HEK293T (cell line): ENCODE results near the gene MYH7.

Source experiments
- CTCF ChIA-PET: fragments of 350-600 bp; formaldehyde crosslinking; extraction: SDS; loops from one replicate; lab custom pipeline; 2021; ENCODE audit warnings: antibody characterized with exemption, inconsistent platforms; lab: Yijun Ruan, JAX
- POLR2A ChIA-PET: fragments of 350-600 bp; formaldehyde crosslinking; extraction: SDS; loops from one replicate; lab custom pipeline; 2020; ENCODE audit warnings: antibody characterized with exemption, inconsistent platforms; lab: Yijun Ruan, JAX
- DNase-seq: peaks from one replicate; pipeline ENCODE4 v3.0.0; 2012; ENCODE audit warnings: mixed read lengths; ENCODE audit errors: extremely low spot score
- ARNT ChIP-seq: fragments of 450-650 bp; IDR thresholded peaks from 2 replicates; pipeline ENCODE4 v1.6.1; 2017; ENCODE audit warnings: mild to moderate bottlenecking
- BHLHE40 ChIP-seq: fragments of 450-650 bp; IDR thresholded peaks from 2 replicates; pipeline ENCODE4 v1.6.1; 2016; ENCODE audit warnings: mild to moderate bottlenecking, moderate library complexity, borderline replicate concordance
- CTBP1 ChIP-seq: fragments of 450-650 bp; IDR thresholded peaks from 2 replicates; pipeline ENCODE4 v1.6.1; 2016; ENCODE audit warnings: borderline replicate concordance
- ELF4 ChIP-seq: fragments of 450-650 bp; IDR thresholded peaks from 2 replicates; pipeline ENCODE4 v1.6.1; 2017; ENCODE audit warnings: antibody characterized with exemption
- FOXA1 ChIP-seq: fragments of 450-650 bp; IDR thresholded peaks from 2 replicates; pipeline ENCODE4 v1.6.1; 2016; ENCODE audit warnings: mild to moderate bottlenecking
- FOXK2 ChIP-seq: fragments of 450-650 bp; IDR thresholded peaks from 2 replicates; pipeline ENCODE4 v1.6.1; 2016; ENCODE audit warnings: mild to moderate bottlenecking
- FOXM1 ChIP-seq: fragments of 450-650 bp; IDR thresholded peaks from 2 replicates; pipeline ENCODE4 v1.6.1; 2017; ENCODE audit warnings: mild to moderate bottlenecking, borderline replicate concordance
- HDGF ChIP-seq: fragments of 450-650 bp; IDR thresholded peaks from 2 replicates; pipeline ENCODE4 v1.6.1; 2017; ENCODE audit warnings: antibody characterized with exemption, borderline replicate concordance
- L3MBTL2 ChIP-seq: fragments of 450-650 bp; conservative IDR thresholded peaks from 2 replicates; pipeline ENCODE4 v1.6.1; 2016; ENCODE audit warnings: mild to moderate bottlenecking
- LEF1 ChIP-seq: fragments of 450-650 bp; IDR thresholded peaks from 2 replicates; pipeline ENCODE4 v1.6.1; 2017; ENCODE audit warnings: mild to moderate bottlenecking, borderline replicate concordance
- NFRKB ChIP-seq: fragments of 450-650 bp; IDR thresholded peaks from 2 replicates; pipeline ENCODE4 v1.6.1; 2016; ENCODE audit warnings: mild to moderate bottlenecking, moderate library complexity
- PKNOX1 ChIP-seq: fragments of 450-650 bp; IDR thresholded peaks from 2 replicates; pipeline ENCODE4 v1.6.1; 2016
- SP1 ChIP-seq: fragments of 450-650 bp; IDR thresholded peaks from 2 replicates; pipeline ENCODE4 v1.6.1; 2017
- SUZ12 ChIP-seq: fragments of 450-650 bp; IDR thresholded peaks from 2 replicates; pipeline ENCODE4 v1.6.1; 2016; ENCODE audit warnings: mild to moderate bottlenecking
- TARDBP ChIP-seq: fragments of 450-650 bp; IDR thresholded peaks from 2 replicates; pipeline ENCODE4 v1.6.1; 2016
- ZNF384 ChIP-seq: fragments of 450-650 bp; IDR thresholded peaks from 2 replicates; pipeline ENCODE4 v1.6.1; 2016

Gene MYH7

GRCh38 chr14:23433457-23433856 lies 2.0 kb downstream of the MYH7 start:
- TF ChIP-seq NFRKB, result no peak
- no peak for TF ChIP-seq PKNOX1
- CTCF ChIA-PET, result no interaction called here
- DNase-seq, result no peak
- POLR2A ChIA-PET, result no interaction called here

- ChIA-PET CTCF (no interaction called here), POLR2A (no interaction called here)
- no peak for TF ChIP-seq FOXA1
- TF ChIP-seq BHLHE40, result no peak
- TF ChIP-seq ARNT, result no peak
- no peak for TF ChIP-seq ELF4
- no peak for TF ChIP-seq NFRKB
- TF ChIP-seq FOXK2, result no peak
- no peak for TF ChIP-seq SUZ12
- no peak for TF ChIP-seq TARDBP
- no peak for TF ChIP-seq PKNOX1
- no peak for TF ChIP-seq LEF1
- no peak for DNase-seq
Measured at GRCh38 chr14:23432946-23433345, 2.5 kb downstream of the MYH7 start.

- ChIA-PET POLR2A (no interaction called here), CTCF (no interaction called here)
- no peak for DNase-seq
- TF ChIP-seq ZNF384, result no peak
- no peak for TF ChIP-seq HDGF
- TF ChIP-seq PKNOX1, result no peak
- no peak for TF ChIP-seq BHLHE40
- no peak for TF ChIP-seq NFRKB
- no peak for TF ChIP-seq FOXK2
- TF ChIP-seq SP1, result no peak
- no peak for TF ChIP-seq LEF1
Measured at GRCh38 chr14:23432102-23432925, 3.1 kb downstream of the MYH7 start.

- no peak for DNase-seq
- ChIA-PET CTCF (no interaction called here), POLR2A (no interaction called here)
- TF ChIP-seq L3MBTL2, result no peak
Measured at GRCh38 chr14:23431486-23431885, 4.0 kb downstream of the MYH7 start.

- no peak for DNase-seq
- TF ChIP-seq ELF4, result no peak
- no peak for TF ChIP-seq HDGF
- TF ChIP-seq ARNT, result no peak
- TF ChIP-seq SUZ12, result no peak
- TF ChIP-seq BHLHE40, result no peak
- TF ChIP-seq FOXM1, result no peak
- no peak for TF ChIP-seq CTBP1
- TF ChIP-seq FOXK2, result no peak
- no peak for TF ChIP-seq SP1
- TF ChIP-seq FOXA1, result no peak
- TF ChIP-seq PKNOX1, result no peak
- no peak for TF ChIP-seq L3MBTL2
- no peak for TF ChIP-seq ZNF384
- TF ChIP-seq TARDBP, result no peak
- POLR2A ChIA-PET, result no interaction called here
- CTCF ChIA-PET, result no interaction called here
Measured at GRCh38 chr14:23430723-23431085, 4.8 kb downstream of the MYH7 start.

- ChIA-PET CTCF (no interaction called here), POLR2A (no interaction called here)
- no peak for DNase-seq
- no peak for TF ChIP-seq FOXK2
- no peak for TF ChIP-seq FOXM1
- no peak for TF ChIP-seq ELF4
- no peak for TF ChIP-seq SUZ12
- no peak for TF ChIP-seq ZNF384
- TF ChIP-seq HDGF, result no peak
- no peak for TF ChIP-seq TARDBP
- no peak for TF ChIP-seq SP1
- TF ChIP-seq CTBP1, result no peak
- TF ChIP-seq L3MBTL2, result no peak
- no peak for TF ChIP-seq NFRKB
- TF ChIP-seq FOXA1, result no peak
- TF ChIP-seq PKNOX1, result no peak
- no peak for TF ChIP-seq ARNT
- no peak for TF ChIP-seq LEF1
- no peak for TF ChIP-seq BHLHE40
Measured at GRCh38 chr14:23430016-23430722, 5.3 kb downstream of the MYH7 start.
